Progenitor cell of endocrine pancreas (in vitro differentiated cells): ENCODE results near the gene ELAVL1. TPM values are rescaled to one million over a fixed set of nuclear protein-coding genes. Genes with fewer than 3 reads are reported as not detected.

Experiments
- DNase-seq: peaks from one replicate; pipeline ENCODE4 v3.0.0; 2021; ENCODE audit warnings: low spot score; ENCODE audit not compliant: unreplicated experiment
- H3K27ac Mint-ChIP-seq: 2 replicates; pipeline ENCODE4 v1.8.0; 2021; ENCODE audit warnings: mild to moderate bottlenecking, moderate library complexity, mixed read lengths
- H3K27me3 Mint-ChIP-seq: 2 replicates; pipeline ENCODE4 v1.8.0; 2021; ENCODE audit warnings: mixed read lengths
- H3K36me3 Mint-ChIP-seq: 2 replicates; pipeline ENCODE4 v1.8.0; 2022; ENCODE audit warnings: mixed read lengths; ENCODE audit not compliant: insufficient read depth
- H3K4me1 Mint-ChIP-seq: 2 replicates; pipeline ENCODE4 v1.8.0; 2021; ENCODE audit warnings: low read depth, mixed read lengths
- H3K4me3 Mint-ChIP-seq: 2 replicates; pipeline ENCODE4 v1.8.0; 2021; ENCODE audit warnings: low read depth, mild to moderate bottlenecking, moderate library complexity, mixed read lengths
- H3K9me3 Mint-ChIP-seq: 2 replicates; pipeline ENCODE4 v1.8.0; 2021; ENCODE audit warnings: low read depth, mixed read lengths
- total RNA-seq: library from RNA; stranded (reverse); gene quantifications from 2 replicates; pipeline ENCODE4 v1.2.1, GENCODE V29; 2021
- TF ChIP-seq, protein P1 (sequence below): fragments of 200-600 bp; sonication (generic); IDR thresholded peaks from one replicate; pipeline ENCODE4 v1.5.0; 2021; ENCODE audit warnings: antibody characterized with exemption, mild to moderate bottlenecking; ENCODE audit not compliant: unreplicated experiment

ELAVL1 gene
- total RNA-seq, 1 donor from 2014 or later = 130 TPM

DNA sequence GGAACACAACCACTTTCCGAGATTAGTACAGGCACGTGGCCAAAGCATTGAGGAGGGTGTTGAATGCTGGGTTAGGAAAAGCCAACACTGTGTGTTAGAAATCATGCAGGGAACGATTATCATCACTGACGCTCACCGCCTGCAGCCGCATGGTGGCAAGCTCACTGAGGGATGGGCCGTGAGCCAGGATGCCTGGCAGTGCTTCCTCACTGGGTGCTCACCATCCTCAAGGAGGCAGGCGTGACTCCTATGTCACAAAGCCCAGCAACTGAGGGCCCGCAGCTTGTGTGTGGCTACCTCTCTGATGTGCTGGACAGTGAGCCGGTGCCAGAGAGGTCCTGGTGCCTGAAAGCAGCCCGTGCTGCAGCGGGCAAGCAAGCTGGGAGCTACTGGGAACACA is 31.6 kb downstream of the ELAVL1 start:
- no peaks in the 10 kb centered on the region for H3K4me1 Mint-ChIP-seq
- H3K27ac Mint-ChIP-seq = no peak overlapping the region
- DNase-seq = no peak
- no peaks in the 10 kb centered on the region for H3K9me3 Mint-ChIP-seq
- TF ChIP-seq, protein P1, sequence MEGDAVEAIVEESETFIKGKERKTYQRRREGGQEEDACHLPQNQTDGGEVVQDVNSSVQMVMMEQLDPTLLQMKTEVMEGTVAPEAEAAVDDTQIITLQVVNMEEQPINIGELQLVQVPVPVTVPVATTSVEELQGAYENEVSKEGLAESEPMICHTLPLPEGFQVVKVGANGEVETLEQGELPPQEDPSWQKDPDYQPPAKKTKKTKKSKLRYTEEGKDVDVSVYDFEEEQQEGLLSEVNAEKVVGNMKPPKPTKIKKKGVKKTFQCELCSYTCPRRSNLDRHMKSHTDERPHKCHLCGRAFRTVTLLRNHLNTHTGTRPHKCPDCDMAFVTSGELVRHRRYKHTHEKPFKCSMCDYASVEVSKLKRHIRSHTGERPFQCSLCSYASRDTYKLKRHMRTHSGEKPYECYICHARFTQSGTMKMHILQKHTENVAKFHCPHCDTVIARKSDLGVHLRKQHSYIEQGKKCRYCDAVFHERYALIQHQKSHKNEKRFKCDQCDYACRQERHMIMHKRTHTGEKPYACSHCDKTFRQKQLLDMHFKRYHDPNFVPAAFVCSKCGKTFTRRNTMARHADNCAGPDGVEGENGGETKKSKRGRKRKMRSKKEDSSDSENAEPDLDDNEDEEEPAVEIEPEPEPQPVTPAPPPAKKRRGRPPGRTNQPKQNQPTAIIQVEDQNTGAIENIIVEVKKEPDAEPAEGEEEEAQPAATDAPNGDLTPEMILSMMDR = no peak
- peaks cover 16% of the 10 kb centered on the region for H3K36me3 Mint-ChIP-seq
- no peaks in the 10 kb centered on the region for H3K27me3 Mint-ChIP-seq
- H3K4me3 Mint-ChIP-seq = no peak overlapping the region

DNA sequence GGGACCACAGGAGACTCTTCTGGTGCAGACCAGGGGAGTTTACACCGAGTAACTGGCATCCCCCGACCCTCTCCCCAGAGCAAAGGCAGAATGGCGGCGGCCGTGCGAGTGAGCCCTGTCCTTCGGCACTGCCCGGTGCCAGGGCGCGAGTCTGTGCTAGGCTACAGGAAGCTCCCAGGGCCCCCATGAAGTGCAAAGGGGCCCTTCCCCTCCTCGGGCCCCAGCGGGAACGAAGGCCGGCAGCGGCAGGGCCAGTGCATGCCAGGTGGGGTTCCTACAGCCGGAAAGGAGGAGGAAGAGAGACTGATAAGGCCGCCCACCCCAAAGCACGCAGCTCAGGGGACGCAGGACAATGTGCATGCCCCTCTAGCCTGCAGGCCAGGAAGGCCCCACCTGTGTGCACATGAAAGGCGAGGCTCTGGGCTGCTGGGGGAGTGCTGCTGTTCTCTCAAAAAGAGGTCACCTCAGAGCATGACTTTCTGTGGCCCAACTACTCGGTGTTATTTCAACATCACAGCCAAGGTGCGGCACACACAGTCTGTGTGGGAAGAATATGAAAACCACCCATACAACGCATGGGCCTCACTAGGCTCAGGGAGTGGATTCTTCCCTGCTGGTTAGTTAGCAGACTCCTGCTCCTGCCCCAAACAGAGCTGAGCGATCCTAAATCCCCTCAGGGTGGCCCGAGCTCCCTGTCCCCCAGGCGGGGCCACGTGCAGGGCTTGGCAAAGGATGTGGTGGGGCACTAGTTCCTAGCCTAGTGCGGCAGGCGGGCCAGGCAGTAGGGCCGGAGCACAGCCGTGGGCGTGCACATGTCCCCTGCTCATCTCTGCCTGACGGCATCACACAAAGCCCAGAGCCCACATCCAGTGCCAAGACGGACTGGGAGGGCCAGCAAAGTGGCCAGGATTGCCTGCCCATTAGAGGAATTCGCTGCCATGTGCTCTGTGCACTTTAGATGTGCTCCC is 33.6 kb downstream of the ELAVL1 start:
- TF ChIP-seq, protein P1 = no peak
- DNase-seq = no peak
- Mint-ChIP-seq H3K9me3 (no peaks in the 10 kb centered on the region), H3K27ac (no peak overlapping the region), H3K36me3 (peaks cover 17% of the 10 kb centered on the region), H3K4me3 (no peak overlapping the region), H3K27me3 (no peaks in the 10 kb centered on the region), H3K4me1 (no peaks in the 10 kb centered on the region)

DNA sequence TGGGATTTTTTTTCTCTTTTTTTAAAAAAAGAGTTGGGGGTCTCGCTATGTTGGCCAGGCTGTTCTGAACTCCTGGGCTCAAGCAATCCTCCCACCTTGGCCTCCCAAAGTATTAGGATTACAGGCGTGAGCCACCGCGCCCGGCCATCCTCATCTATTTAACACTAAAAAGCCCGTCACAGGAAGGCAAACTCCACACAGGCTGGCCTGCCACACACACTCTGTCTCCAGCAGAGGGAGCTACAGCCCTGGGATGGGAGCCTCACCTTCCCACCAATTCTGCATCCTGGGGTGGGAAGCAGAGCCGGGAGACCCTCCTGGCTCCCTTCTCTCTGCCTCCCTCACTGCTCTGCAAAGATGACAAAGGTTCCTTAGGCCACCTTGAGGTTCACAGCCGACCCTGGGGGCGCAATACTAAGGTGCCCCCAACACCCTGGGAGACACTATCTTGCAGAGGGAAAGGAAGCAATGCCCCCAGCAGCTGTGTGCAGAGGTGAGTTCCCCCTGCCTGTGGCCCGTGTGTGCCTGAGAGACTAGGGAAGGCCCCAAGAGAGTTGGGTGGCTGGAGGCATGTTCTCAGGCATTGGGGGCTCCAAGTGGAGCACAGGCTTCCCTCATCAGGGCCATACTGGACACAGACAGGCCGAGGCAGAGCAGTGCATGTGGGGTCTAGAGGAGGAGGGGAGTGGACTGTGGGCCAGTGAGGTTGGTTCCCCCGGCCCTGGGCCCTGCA is 34.6 kb downstream of the ELAVL1 start:
- peaks cover 20% of the 10 kb centered on the region for H3K36me3 Mint-ChIP-seq
- H3K4me1 Mint-ChIP-seq = no peaks in the 10 kb centered on the region
- H3K4me3 Mint-ChIP-seq = no peak overlapping the region
- TF ChIP-seq, protein P1 = peak; percentile 77
- H3K9me3 Mint-ChIP-seq = no peaks in the 10 kb centered on the region
- H3K27ac Mint-ChIP-seq = no peak overlapping the region
- no peaks in the 10 kb centered on the region for H3K27me3 Mint-ChIP-seq
- peak; percentile 48 for DNase-seq

DNA sequence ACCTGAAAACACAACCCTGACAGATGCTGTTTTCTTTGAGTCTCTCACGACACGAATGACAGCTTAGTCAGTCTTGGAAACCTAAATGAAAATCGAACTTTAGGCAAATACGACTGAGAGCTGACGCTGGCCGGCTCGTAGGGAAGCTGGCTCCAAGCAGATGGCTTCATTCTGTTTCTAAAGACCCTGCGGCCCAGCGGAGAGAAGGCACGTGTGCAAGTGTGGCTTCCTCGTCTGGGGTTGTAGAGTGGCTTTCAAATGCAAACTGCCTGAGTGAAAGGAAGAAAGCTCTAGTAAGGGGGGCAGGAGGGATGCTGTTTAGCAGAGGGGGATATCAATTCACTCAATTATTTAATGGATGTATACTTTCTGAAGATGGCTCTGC is 35.9 kb downstream of the ELAVL1 start:
- DNase-seq = no peak
- H3K4me1 Mint-ChIP-seq = no peaks in the 10 kb centered on the region

More for the DNA sequence above, 35.9 kb downstream of the ELAVL1 start:
- H3K36me3 Mint-ChIP-seq = peaks cover 25% of the 10 kb centered on the region
- TF ChIP-seq, protein P1 = no peak
- H3K27ac Mint-ChIP-seq = peak overlapping the region; percentile 82
- H3K9me3 Mint-ChIP-seq = no peaks in the 10 kb centered on the region
- H3K4me3 Mint-ChIP-seq = no peak overlapping the region
- H3K27me3 Mint-ChIP-seq = no peaks in the 10 kb centered on the region
